HepG2 (cell line): ENCODE measurements around the gene SUSD4. TPM values are rescaled to one million over a fixed set of nuclear protein-coding genes. Genes with fewer than 3 reads are reported as not detected.

Experiments used
- ATAC-seq: fragments of 200-7000 bp; cut with Tn5 transposase; 3 replicates; pipeline ENCODE4 v1.9.1; 2020; ENCODE audit warnings: mild to moderate bottlenecking, moderate library complexity
- BruUV-seq: library from RNA; stranded (reverse); fragments of 400-500 nt; replicated peaks from 2 replicates; lab custom pipeline; 2021; lab: Mats Ljungman, UMichigan
- CTCF ChIA-PET: fragments of 300-600 bp; formaldehyde crosslinking; extraction: SDS; loops from one replicate; lab custom pipeline; 2021; ENCODE audit warnings: low total read pairs, inconsistent platforms, low intra/inter-chr PET ratio; lab: Yijun Ruan, JAX
- POLR2A ChIA-PET: fragments of 350-600 bp; sonication (Branson Sonifier 250); formaldehyde crosslinking; loops from one replicate; lab custom pipeline; 2020; ENCODE audit warnings: antibody characterized with exemption, inconsistent platforms; lab: Yijun Ruan, JAX
- DNase-seq: peaks from one replicate; pipeline ENCODE4 v3.0.0-alpha.2; 2015; ENCODE audit warnings: low spot score
- FAIRE-seq: peaks from 3 replicates; lab custom pipeline; 2011; peaks lifted over from hg19 to GRCh38; lab: Jason Lieb, UNC
- H2AFZ ChIP-seq: one replicate; pipeline ENCODE4 v1.6.1; 2011; ENCODE audit warnings: low read length, inconsistent platforms
- H3K27ac ChIP-seq: fragments of 300-600 bp; 3 replicates; pipeline ENCODE4 v1.8.0; 2011; ENCODE audit warnings: mixed run types, mild to moderate bottlenecking, mixed read lengths, low read length, inconsistent platforms; ENCODE audit not compliant: insufficient read depth; ENCODE audit errors: extremely low read length
- H3K27me3 ChIP-seq, 2 experiments: fragments of 200-600 bp in 1 of 2; 2 replicates in 1 of 2; 3 replicates in 1 of 2; pipeline versions ENCODE4 v1.6.0 to v1.8.0; 2011; ENCODE audit warnings: low read length in 2 of 2, mild to moderate bottlenecking in 2 of 2, moderate library complexity in 2 of 2, inconsistent platforms in 1 of 2; ENCODE audit not compliant: insufficient read depth in 2 of 2, control insufficient read depth in 1 of 2
- H3K36me3 ChIP-seq, 2 experiments: fragments of 200-600 bp in 1 of 2; replicated peaks in 1 of 2; 2 replicates in 1 of 2; 3 replicates in 1 of 2; pipeline versions ENCODE4 v1.5.1 to v1.8.0; 2011; ENCODE audit warnings: low read length in 2 of 2, inconsistent platforms in 1 of 2; ENCODE audit not compliant: insufficient read depth in 2 of 2, control insufficient read depth in 1 of 2
- H3K4me1 ChIP-seq: 2 replicates; pipeline ENCODE4 v1.5.1; 2012; ENCODE audit warnings: low read length, inconsistent platforms; ENCODE audit not compliant: insufficient read depth
- H3K4me2 ChIP-seq: 2 replicates; pipeline ENCODE4 v1.6.0; 2011; ENCODE audit warnings: low read depth, low read length, inconsistent platforms
- H3K4me3 ChIP-seq, 3 experiments: fragments of 200-600 bp in 1 of 3; sonication (generic), shearing (Covaris generic) in 1 of 3; replicated peaks in 1 of 3; 2 replicates each; pipeline ENCODE4 v1.5.1; 2011 to 2016; ENCODE audit warnings: low read length in 3 of 3, inconsistent platforms in 2 of 3, low read depth in 2 of 3, mild to moderate bottlenecking in 2 of 3, control low read depth in 1 of 3, mixed read lengths in 1 of 3; ENCODE audit not compliant: insufficient read depth in 1 of 3
- H3K79me2 ChIP-seq: one replicate; pipeline ENCODE4 v1.6.1; 2011; ENCODE audit warnings: low read length, inconsistent platforms; ENCODE audit not compliant: insufficient read depth
- H3K9ac ChIP-seq: 2 replicates; pipeline ENCODE4 v1.6.0; 2011; ENCODE audit warnings: mild to moderate bottlenecking, low read depth, low read length, inconsistent platforms; ENCODE audit not compliant: insufficient read depth
- H3K9me3 ChIP-seq: 2 replicates; pipeline ENCODE4 v1.5.1; 2012; ENCODE audit warnings: mild to moderate bottlenecking, low read length
- H4K20me1 ChIP-seq: 2 replicates; pipeline ENCODE4 v1.6.0; 2011; ENCODE audit warnings: inconsistent platforms, mild to moderate bottlenecking, low read length, moderate library complexity; ENCODE audit not compliant: insufficient read depth
- CHD2 ChIP-seq: IDR thresholded peaks from 2 replicates; pipeline ENCODE4 v1.6.1; 2011; ENCODE audit warnings: low read depth, low read length, improper control_type of control experiment
- KLF16 ChIP-seq, 2 experiments: sonication (generic) in 1 of 2; formaldehyde crosslinking in 1 of 2; IDR thresholded peaks; 2 replicates each; pipeline versions ENCODE4 v1.6.1 to v1.8.0; 2016 to 2023; ENCODE audit warnings: missing genetic modification reagents in 2 of 2, missing compliant biosample characterization in 1 of 2
- ZBTB25 ChIP-seq: IDR thresholded peaks from 2 replicates; pipeline ENCODE4 v1.6.1; 2018; ENCODE audit warnings: missing genetic modification reagents
- ZKSCAN1 ChIP-seq: fragments of 150-350 bp; IDR thresholded peaks from 2 replicates; pipeline ENCODE4 v1.6.1; 2014; ENCODE audit warnings: low read length
- ZNF329 ChIP-seq: sonication (generic); formaldehyde crosslinking; IDR thresholded peaks from 2 replicates; pipeline ENCODE4 v1.9.0; 2021; ENCODE audit warnings: low read depth, mild to moderate bottlenecking, missing genetic modification reagents
- ZNF768 ChIP-seq: sonication (generic); formaldehyde crosslinking; IDR thresholded peaks from 2 replicates; pipeline ENCODE4 v1.4.0; 2020; ENCODE audit warnings: missing genetic modification reagents
- WGBS: methylation state at CpG from one replicate; pipeline ENCODE4 v1.1.6; 2017; ENCODE audit warnings: low lambda C conversion rate; 5-methylcytosine and 5-hydroxymethylcytosine counted together
- in situ Hi-C: cut with HindIII; loops from 2 replicates; pipeline ENCODE4 v1.10.0; 2017; ENCODE audit warnings: low pct_unique_long_range_greater_than_20kb; ENCODE audit not compliant: extremely low pct_ligation_motif_present
- intact Hi-C: fragments of 100-400 bp; cut with micrococcal nuclease; formaldehyde crosslinking; loops from one replicate; pipeline ENCODE4 v1.10.0; 2022; ENCODE audit not compliant: unreplicated experiment
- polyA plus RNA-seq, 8 experiments: library from polyadenylated mRNA; depleted of rRNA in 3 of 8; stranded (reverse) in 7 of 8; unstranded in 1 of 8; fragments of >200 nt; fragmentation: Illumina TruSeq in 4 of 8; extraction: Trizol in 4 of 8; gene quantifications; 2 replicates each; pipeline versions ENCODE4 v1.2.1 to v1.2.3, GENCODE V29; 2011 to 2016; ENCODE audit warnings: low read depth in 4 of 8, missing spikeins in 1 of 8, mixed read lengths in 1 of 8; ENCODE audit not compliant: insufficient read depth in 1 of 8
- total RNA-seq, 5 experiments: library from RNA; depleted of rRNA; stranded (reverse); fragments of >200 nt; fragmentation: Illumina TruSeq; extraction: Trizol; gene quantifications; 2 replicates each; pipeline ENCODE4 v1.2.3, GENCODE V29; 2016; ENCODE audit warnings: low read depth in 1 of 5
- TF ChIP-seq, protein P1 (sequence below): sonication (generic); formaldehyde crosslinking; IDR thresholded peaks from 2 replicates; pipeline ENCODE4 v1.4.0; 2020; ENCODE audit warnings: missing genetic modification reagents

The SUSD4 gene
- total and polyA plus RNA-seq, 2 of the 13 experiments (the other 11 are each of a cell fraction or from before 2014, with no cell fraction given) = not detected

- no TSS peak for BruUV-seq
- ATAC-seq (peak; percentile 59), FAIRE-seq (no peak), DNase-seq (peak; percentile 2)
- Histone ChIP-seq H4K20me1 (no peaks in the 10 kb centered on the region), H3K27me3 (no peaks in the 10 kb centered on the region; a peak in 1 of 5 replicates), H3K4me1 (peaks cover 9% of the 10 kb centered on the region; the same call in 1 of the 2 replicates), H2AFZ (no peak overlapping the region), H3K9me3 (no peaks in the 10 kb centered on the region), H3K9ac (no peak overlapping the region), H3K4me2 (no peak overlapping the region), H3K27ac (no peak overlapping the region), H3K4me3 (no peak overlapping the region), H3K79me2 (no peaks in the 10 kb centered on the region), H3K36me3 (no peaks in the 10 kb centered on the region)
- TF ChIP-seq, protein P1, sequence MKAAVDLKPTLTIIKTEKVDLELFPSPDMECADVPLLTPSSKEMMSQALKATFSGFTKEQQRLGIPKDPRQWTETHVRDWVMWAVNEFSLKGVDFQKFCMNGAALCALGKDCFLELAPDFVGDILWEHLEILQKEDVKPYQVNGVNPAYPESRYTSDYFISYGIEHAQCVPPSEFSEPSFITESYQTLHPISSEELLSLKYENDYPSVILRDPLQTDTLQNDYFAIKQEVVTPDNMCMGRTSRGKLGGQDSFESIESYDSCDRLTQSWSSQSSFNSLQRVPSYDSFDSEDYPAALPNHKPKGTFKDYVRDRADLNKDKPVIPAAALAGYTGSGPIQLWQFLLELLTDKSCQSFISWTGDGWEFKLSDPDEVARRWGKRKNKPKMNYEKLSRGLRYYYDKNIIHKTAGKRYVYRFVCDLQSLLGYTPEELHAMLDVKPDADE (CRISPR knock-in tag) = no peak
- no peak for TF ChIP-seq CHD2
- TF ChIP-seq KLF16 (CRISPR knock-in tag; IDR thresholded peaks at IDR 0.05) = no peak
- TF ChIP-seq ZBTB25 (CRISPR knock-in tag) = no peak
- no peak for TF ChIP-seq ZNF329 (CRISPR knock-in tag)
- TF ChIP-seq ZKSCAN1 = no peak
- no peak for TF ChIP-seq ZNF768
- intact Hi-C loops (no loop called here), in situ Hi-C loops (no loop called here)
- ChIA-PET CTCF (no interaction called here), POLR2A (no interaction called here)
- WGBS = 0% methylated on average over 4 of the region's 4 CpGs
Observed at GRCh38 chr1:223269006-223269405, 95.0 kb downstream of the SUSD4 start.
